IMR-90 (cell line): ENCODE results near the gene COX19. TPM values are rescaled to one million over a fixed set of nuclear protein-coding genes. Genes with fewer than 3 reads are reported as not detected.

Source experiments
- ATAC-seq: fragments of 200-7000 bp; cut with Tn5 transposase; 2 replicates; pipeline ENCODE4 v1.9.1; 2020; ENCODE audit warnings: low read depth, mild to moderate bottlenecking, moderate library complexity
- BruUV-seq: library from RNA; stranded (reverse); fragments of 400-500 nt; replicated peaks from 2 replicates; lab custom pipeline; 2021; lab: Mats Ljungman, UMichigan
- CTCF ChIA-PET: fragments of 300-600 bp; formaldehyde crosslinking; extraction: SDS; loops from one replicate; lab custom pipeline; 2021; ENCODE audit warnings: antibody characterized with exemption; lab: Yijun Ruan, JAX
- POLR2A ChIA-PET: fragments of 300-600 bp; sonication (Branson Sonifier 250); formaldehyde crosslinking; loops from one replicate; lab custom pipeline; 2022; ENCODE audit warnings: antibody characterized with exemption; ENCODE audit not compliant: unreplicated experiment; lab: Charles Lee
- DNase-seq: peaks from one replicate; pipeline ENCODE4 v3.0.0; 2013
- H2AFZ ChIP-seq: replicated peaks from 2 replicates; pipeline ENCODE3; 2013; ENCODE audit warnings: low read length, mild to moderate bottlenecking; ENCODE audit not compliant: poor library complexity
- H2AK5ac ChIP-seq: 2 replicates; pipeline ENCODE4 v1.6.1; 2013; ENCODE audit warnings: low read depth, low read length, inconsistent platforms
- H2AK9ac ChIP-seq: replicated peaks from 2 replicates; pipeline ENCODE3; 2013; ENCODE audit warnings: mild to moderate bottlenecking, low read depth, low read length, moderate library complexity; ENCODE audit not compliant: poor library complexity
- H2BK120ac ChIP-seq: 2 replicates; pipeline ENCODE4 v1.6.1; 2013; ENCODE audit warnings: low read depth, low read length, inconsistent platforms
- H2BK15ac ChIP-seq: 3 replicates; pipeline ENCODE4 v1.6.1; 2013; ENCODE audit warnings: low read depth, low read length, inconsistent platforms
- H2BK20ac ChIP-seq: 2 replicates; pipeline ENCODE4 v1.6.1; 2013; ENCODE audit warnings: low read depth, mild to moderate bottlenecking, inconsistent platforms, low read length, moderate library complexity
- H2BK5ac ChIP-seq: 2 replicates; pipeline ENCODE4 v1.6.1; 2013; ENCODE audit warnings: mild to moderate bottlenecking, low read depth, low read length, inconsistent platforms; ENCODE audit not compliant: poor library complexity, severe bottlenecking
- H3K14ac ChIP-seq: replicated peaks from 2 replicates; pipeline ENCODE4 v1.6.1; 2013; ENCODE audit warnings: low read depth, low read length, inconsistent platforms
- H3K18ac ChIP-seq: 2 replicates; pipeline ENCODE4 v1.6.1; 2013; ENCODE audit warnings: low read depth, low read length, control low read depth
- H3K23ac ChIP-seq: 2 replicates; pipeline ENCODE4 v1.6.1; 2013; ENCODE audit warnings: low read depth, low read length, inconsistent platforms
- H3K27ac ChIP-seq: 2 replicates; pipeline ENCODE4 v1.5.1; 2013; ENCODE audit warnings: mild to moderate bottlenecking, control low read depth, low read length; ENCODE audit not compliant: insufficient read depth
- H3K27me3 ChIP-seq: 2 replicates; pipeline ENCODE4 v1.6.1; 2013; ENCODE audit warnings: low read length; ENCODE audit not compliant: control insufficient read depth, insufficient read depth
- H3K36me3 ChIP-seq: 2 replicates; pipeline ENCODE4 v1.6.1; 2013; ENCODE audit warnings: low read length, mixed read lengths; ENCODE audit not compliant: control insufficient read depth, insufficient read depth
- H3K4ac ChIP-seq: 2 replicates; pipeline ENCODE4 v1.6.1; 2013; ENCODE audit warnings: low read depth, low read length, inconsistent platforms
- H3K4me1 ChIP-seq: 2 replicates; pipeline ENCODE4 v1.6.1; 2013; ENCODE audit warnings: low read length, mixed read lengths; ENCODE audit not compliant: control insufficient read depth, insufficient read depth
- H3K4me2 ChIP-seq: 2 replicates; pipeline ENCODE4 v1.6.1; 2013; ENCODE audit warnings: low read depth, mild to moderate bottlenecking, control low read depth, low read length, moderate library complexity
- H3K4me3 ChIP-seq: 2 replicates; pipeline ENCODE4 v1.5.1; 2013; ENCODE audit warnings: low read depth, mild to moderate bottlenecking, control low read depth, low read length, moderate library complexity; ENCODE audit not compliant: insufficient read depth
- H3K56ac ChIP-seq: 2 replicates; pipeline ENCODE4 v1.6.1; 2013; ENCODE audit warnings: low read length, inconsistent platforms; ENCODE audit not compliant: insufficient read depth; ENCODE audit errors: extremely low read depth
- H3K79me1 ChIP-seq, 2 experiments: 2 replicates each; pipeline ENCODE4 v1.6.1; 2013; ENCODE audit warnings: low read length in 2 of 2, inconsistent platforms in 1 of 2, low read depth in 1 of 2
- H3K9ac ChIP-seq: 2 replicates; pipeline ENCODE4 v1.6.1; 2013; ENCODE audit warnings: low read depth, low read length, control low read depth
- H3K9me1 ChIP-seq: 2 replicates; pipeline ENCODE4 v1.6.1; 2013; ENCODE audit warnings: low read length, inconsistent platforms; ENCODE audit not compliant: insufficient read depth
- H3K9me3 ChIP-seq: 2 replicates; pipeline ENCODE4 v1.6.1; 2013; ENCODE audit warnings: low read length; ENCODE audit not compliant: control insufficient read depth, insufficient read depth
- H4K20me1 ChIP-seq: 2 replicates; pipeline ENCODE4 v1.6.1; 2013; ENCODE audit warnings: low read length, inconsistent platforms; ENCODE audit not compliant: insufficient read depth
- H4K5ac ChIP-seq: 2 replicates; pipeline ENCODE4 v1.6.1; 2013; ENCODE audit warnings: mild to moderate bottlenecking, low read depth, low read length, control low read depth
- H4K8ac ChIP-seq, 2 experiments: 2 replicates each; pipeline ENCODE4 v1.6.1; 2013; ENCODE audit warnings: low read depth in 2 of 2, low read length in 2 of 2, control low read depth in 1 of 2, inconsistent platforms in 1 of 2
- H4K91ac ChIP-seq: 2 replicates; pipeline ENCODE4 v1.6.1; 2013; ENCODE audit warnings: low read depth, low read length, inconsistent platforms; ENCODE audit not compliant: insufficient read depth
- CEBPB ChIP-seq: IDR thresholded peaks from 2 replicates; pipeline ENCODE4 v1.6.1; 2012; ENCODE audit warnings: low read depth, low read length, improper control_type of control experiment
- CHD1 ChIP-seq: IDR thresholded peaks from 2 replicates; pipeline ENCODE4 v1.6.1; 2012; ENCODE audit warnings: low read depth, low read length, improper control_type of control experiment
- CTCF ChIP-seq: conservative IDR thresholded peaks from 2 replicates; pipeline ENCODE4 v1.5.1; 2012; ENCODE audit warnings: mild to moderate bottlenecking, low read depth, low read length, improper control_type of control experiment
- FOS ChIP-seq: fragments of 150-350 bp; IDR thresholded peaks from 2 replicates; pipeline ENCODE4 v1.6.1; 2016; ENCODE audit warnings: low read depth, low read length
- POLR2A ChIP-seq: IDR thresholded peaks from 2 replicates; pipeline ENCODE4 v1.6.1; 2012; ENCODE audit warnings: mild to moderate bottlenecking, low read depth, low read length
- RCOR1 ChIP-seq: IDR thresholded peaks from 2 replicates; pipeline ENCODE4 v1.6.1; 2012; ENCODE audit warnings: mild to moderate bottlenecking, low read length, improper control_type of control experiment; ENCODE audit not compliant: insufficient replicate concordance
- RFX5 ChIP-seq: IDR thresholded peaks from 2 replicates; pipeline ENCODE4 v1.8.0; 2012; ENCODE audit warnings: low read depth, mild to moderate bottlenecking, low read length, moderate library complexity
- SMC3 ChIP-seq: fragments of 150-350 bp; IDR thresholded peaks from 2 replicates; pipeline ENCODE4 v1.6.1; 2016; ENCODE audit warnings: low read depth, mild to moderate bottlenecking, antibody characterized with exemption, low read length, moderate library complexity
- WGBS, 2 experiments: methylation state at CpG; one replicate each; pipeline versions ENCODE4 v1.1.5 to v1.1.7; 2013; ENCODE audit warnings: missing lambda C conversion rate in 2 of 2; ENCODE audit not compliant: insufficient read length in 1 of 2; ENCODE audit errors: extremely low coverage in 2 of 2; 5-methylcytosine and 5-hydroxymethylcytosine counted together
- dilution Hi-C: fragments of 300-500 bp; cut with HindIII; formaldehyde crosslinking; loops from one replicate; pipeline ENCODE4 v1.14.3; 2018; ENCODE audit warnings: low sequenced_read_pairs; ENCODE audit not compliant: unreplicated experiment
- in situ Hi-C: fragments of 300-500 bp; cut with MboI; formaldehyde crosslinking; loops from 3 replicates; pipeline ENCODE4 v1.14.3; 2019; ENCODE audit warnings: low sequenced_read_pairs, inconsistent platforms, mixed read lengths
- intact Hi-C: fragments of 100-400 bp; cut with micrococcal nuclease; formaldehyde crosslinking; loops from 2 replicates; pipeline ENCODE4 v1.10.0; 2022
- polyA plus RNA-seq, 3 experiments: library from polyadenylated mRNA; depleted of rRNA; stranded (reverse); fragments of >200 nt; gene quantifications; 2 replicates each; pipeline ENCODE4 v1.2.3, GENCODE V29; 2012; ENCODE audit warnings: low replicate concordance in 1 of 3
- total RNA-seq: library from RNA; depleted of rRNA; stranded (reverse); fragments of >200 nt; gene quantifications from 2 replicates; pipeline ENCODE4 v1.2.3, GENCODE V29; 2012

Gene COX19
- total and polyA plus RNA-seq, 2 of the 4 experiments (the other 2 are of a cell fraction) = 3.9 to 7.3 TPM

- no peak overlapping the region for H3K4me2 ChIP-seq
- H4K20me1 ChIP-seq = no peaks in the 10 kb centered on the region
- no peak overlapping the region for H3K23ac ChIP-seq
- H3K56ac ChIP-seq = no peak overlapping the region
- no peak overlapping the region for H3K9ac ChIP-seq
- no peaks in the 10 kb centered on the region for H3K9me3 ChIP-seq
- H3K27ac ChIP-seq = no peak overlapping the region
- H2BK5ac ChIP-seq = no peak overlapping the region
- 72% methylated on average over 5 of the region's 18 CpGs; no CpG with 5 or more reads in 1 of the 2 experiments for WGBS, 2 experiments
- POLR2A ChIA-PET = no interaction called here
- no peak overlapping the region for H4K91ac ChIP-seq
- dilution Hi-C loops (no loop called here), in situ Hi-C loops (no loop called here), intact Hi-C loops (no loop called here)
- H2AK5ac ChIP-seq = no peak overlapping the region
- no peak overlapping the region for H2BK20ac ChIP-seq
- H3K18ac ChIP-seq = no peak overlapping the region
- no peak for TF ChIP-seq CTCF
- no peak for TF ChIP-seq RCOR1
- TF ChIP-seq FOS = no peak
- no peak for TF ChIP-seq RFX5
- no peak for TF ChIP-seq POLR2A
- TF ChIP-seq SMC3 = no peak
- no peak for TF ChIP-seq CHD1
- no peak for TF ChIP-seq CEBPB
- no peak for ATAC-seq
- H4K5ac ChIP-seq = no peak overlapping the region
- H2AK9ac ChIP-seq = no peak overlapping the region
- DNase-seq = no peak
- no peak overlapping the region for H3K4me3 ChIP-seq
- no peak overlapping the region for H4K8ac ChIP-seq
- no TSS peak for BruUV-seq
- H3K9me1 ChIP-seq = no peaks in the 10 kb centered on the region
- H3K14ac ChIP-seq = no peak overlapping the region
- no peaks in the 10 kb centered on the region for H3K36me3 ChIP-seq
- H3K4me1 ChIP-seq = peaks cover 9% of the 10 kb centered on the region
- no peak overlapping the region for H2BK120ac ChIP-seq
- H3K4ac ChIP-seq = no peak overlapping the region
- H3K27me3 ChIP-seq = no peaks in the 10 kb centered on the region
- no peak overlapping the region for H2BK15ac ChIP-seq
- no peaks in the 10 kb centered on the region for H3K79me1 ChIP-seq
- CTCF ChIA-PET = no interaction called here
- H2AFZ ChIP-seq = no peak overlapping the region
These were observed 49.7 kb downstream of the COX19 start for GRCh38 chr7:925601-926000.
